HG03175 (cell line): ENCODE measurements around the gene ETV3L.

Experiments
- ATAC-seq: cut with Tn5 transposase; IDR thresholded peaks from one replicate; pipeline ENCODE4 v1.9.1; 2021; ENCODE audit warnings: mild to moderate bottlenecking, moderate library complexity; ENCODE audit not compliant: unreplicated experiment

The ETV3L gene

DNA sequence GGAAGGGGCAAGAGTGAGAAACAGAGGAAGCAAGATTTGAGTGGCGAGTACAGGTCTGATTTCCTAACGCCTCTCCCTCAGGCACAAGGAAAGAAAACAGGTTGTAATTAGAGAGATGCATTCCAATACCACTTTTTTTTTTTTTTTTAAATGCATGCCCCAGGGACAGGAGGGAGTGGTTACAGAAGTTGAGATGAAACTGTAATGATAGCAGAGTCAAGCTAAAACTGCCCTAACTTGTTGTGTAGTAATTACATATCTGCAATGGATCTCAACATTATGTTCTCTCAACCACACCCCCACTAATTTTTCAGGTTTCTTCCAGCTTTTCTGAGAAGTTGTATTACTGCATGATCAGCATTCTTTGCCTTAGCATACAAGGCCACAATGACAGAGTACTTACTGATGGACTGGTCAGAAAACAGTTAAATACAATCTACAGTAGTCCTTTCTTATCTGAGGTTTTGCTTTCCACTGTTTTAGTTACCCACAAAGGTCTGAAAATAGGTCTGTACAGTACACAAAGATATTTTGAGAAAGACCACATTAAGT, 33.1 kb upstream of the ETV3L start:
- ATAC-seq = no peak

DNA sequence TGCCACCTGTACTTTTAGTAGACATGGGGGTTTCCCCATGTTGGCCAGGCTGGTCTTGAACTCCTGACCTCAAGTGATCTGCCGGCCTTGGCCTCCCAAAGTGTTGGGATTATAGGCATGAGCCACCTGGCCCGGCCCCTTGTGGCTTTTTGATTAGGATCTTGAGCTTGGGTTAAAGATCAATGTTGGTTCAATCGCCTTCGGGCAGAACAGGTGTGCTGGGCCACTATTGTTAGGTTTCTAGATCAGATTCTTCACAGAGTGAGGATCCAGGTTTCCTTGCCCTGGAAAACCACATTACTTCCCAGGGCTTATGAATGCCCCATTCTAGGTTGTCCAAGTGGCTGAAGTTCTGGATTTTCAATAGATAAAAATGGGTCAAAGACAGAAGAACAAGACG, 32.5 kb upstream of the ETV3L start:
- no peak for ATAC-seq

DNA sequence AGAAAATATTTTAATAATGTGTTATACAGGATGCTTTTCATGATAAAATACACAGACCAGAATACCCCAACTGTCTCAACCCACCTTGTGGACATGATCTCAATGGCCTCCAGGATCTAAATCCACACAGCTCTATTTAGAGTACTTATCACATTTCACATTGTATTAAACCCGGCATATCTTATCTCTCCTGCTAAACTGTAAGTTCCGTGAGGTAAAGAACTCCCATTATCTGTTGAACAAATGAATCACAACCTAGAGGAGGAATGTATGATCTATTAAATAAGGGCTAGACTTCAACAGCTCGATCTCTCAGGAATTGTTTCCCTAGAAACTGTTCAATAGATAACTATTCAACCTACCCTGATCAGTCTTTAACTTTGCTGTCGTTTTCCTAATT, 31.7 kb upstream of the ETV3L start:
- no peak for ATAC-seq

DNA sequence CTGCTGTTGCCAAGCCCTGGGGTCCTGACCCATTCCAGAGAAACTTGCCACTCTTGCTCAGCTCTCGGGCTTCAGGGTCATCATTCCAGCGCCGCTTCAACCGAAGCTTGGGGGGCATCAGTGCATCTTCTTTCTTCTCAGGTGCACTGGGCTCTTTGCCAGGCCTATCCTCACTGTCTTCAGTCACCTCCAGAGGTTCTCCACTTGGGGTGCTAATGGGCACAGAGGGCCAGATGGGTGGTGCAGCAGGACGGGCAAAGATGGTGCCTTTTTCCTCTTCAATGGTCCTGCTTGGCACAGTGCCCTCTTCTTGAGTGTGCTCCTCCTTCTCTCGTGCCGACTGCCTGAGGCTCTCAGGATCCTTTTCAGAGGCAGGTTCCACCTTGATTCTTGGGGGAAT, 25.2 kb upstream of the ETV3L start:
- ATAC-seq = no peak

DNA sequence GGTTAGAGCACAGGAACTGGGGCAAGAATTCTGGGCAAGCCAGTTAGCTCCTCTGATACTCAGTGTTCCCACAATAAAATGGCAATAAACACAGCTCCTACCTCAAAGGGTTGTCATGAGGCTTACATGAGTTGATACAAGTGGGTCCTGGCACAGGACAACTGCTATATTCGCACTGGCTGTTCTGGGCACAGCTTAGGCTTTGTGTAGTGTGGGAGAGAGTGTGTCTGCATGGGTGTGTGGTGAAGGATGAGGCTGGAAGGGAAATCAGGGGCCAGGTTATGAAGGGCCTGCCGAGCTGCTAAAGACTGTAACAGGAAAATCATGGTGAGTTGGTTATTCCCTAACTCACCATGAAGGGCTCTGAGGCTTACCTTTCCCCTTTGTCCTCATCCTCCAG, 19.8 kb upstream of the ETV3L start:
- no peak for ATAC-seq

DNA sequence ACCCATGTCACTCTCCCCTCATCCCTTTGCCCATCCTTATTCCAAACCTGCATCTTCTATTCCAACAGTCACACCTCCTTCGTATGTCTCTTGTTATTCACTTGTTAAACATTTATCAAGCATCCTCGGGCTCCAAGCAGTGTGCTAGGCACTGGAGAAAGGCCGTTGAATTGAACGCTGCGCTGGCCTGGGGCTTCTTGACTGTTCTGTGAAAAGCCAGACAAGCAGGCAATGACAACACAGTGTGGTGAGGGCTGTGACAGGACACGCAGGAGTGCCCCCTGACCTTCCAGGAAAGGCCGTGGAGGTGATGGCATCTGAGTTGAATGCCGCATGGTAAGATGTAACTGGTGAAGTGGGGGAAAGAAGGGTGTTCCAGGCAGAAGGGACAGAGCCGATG, 19.4 kb upstream of the ETV3L start:
- no peak for ATAC-seq

DNA sequence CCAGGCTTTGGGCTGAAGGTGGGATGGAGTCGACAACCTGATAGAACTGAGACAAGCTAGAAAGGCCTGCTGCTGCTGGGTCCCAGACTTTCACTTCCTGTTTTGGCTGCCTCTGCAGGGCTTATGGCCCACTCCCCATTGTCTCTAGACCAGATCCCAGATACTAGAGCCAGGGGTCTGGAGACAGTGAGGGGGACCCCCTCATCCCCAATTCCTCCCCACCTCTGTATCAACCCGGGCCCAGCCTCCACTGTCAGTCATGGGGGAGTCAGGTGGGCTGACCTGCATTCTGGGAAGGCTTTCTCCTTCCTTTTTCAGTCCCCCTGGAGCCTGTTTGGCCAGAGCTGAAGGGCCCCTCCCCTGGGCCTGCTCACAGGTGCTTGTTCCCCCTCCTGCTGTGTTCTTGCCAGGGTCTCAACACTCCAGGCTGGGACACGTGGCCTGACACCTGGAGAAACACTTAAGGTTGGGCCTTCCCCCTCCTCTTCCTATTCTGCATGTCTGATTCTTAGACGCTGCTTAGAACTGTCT, 18.0 kb upstream of the ETV3L start:
- ATAC-seq = no peak

DNA sequence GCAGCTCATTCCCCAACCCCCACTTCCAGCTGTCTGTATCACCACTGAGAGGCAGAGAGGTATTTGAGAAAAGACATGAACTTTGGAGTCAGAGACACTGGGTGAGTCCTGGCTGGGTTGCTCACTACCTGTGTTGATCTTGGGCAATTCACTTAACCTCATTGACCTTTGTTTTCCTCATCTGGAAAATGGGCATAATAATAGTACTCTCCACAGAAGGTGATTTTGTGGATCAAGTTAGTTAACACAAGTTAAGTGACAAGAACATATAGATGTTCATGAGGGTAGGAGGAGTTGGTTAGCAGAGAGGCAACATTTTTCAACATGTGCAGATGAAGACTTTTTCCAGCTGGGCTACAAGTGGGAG, 17.1 kb upstream of the ETV3L start:
- no peak for ATAC-seq

DNA sequence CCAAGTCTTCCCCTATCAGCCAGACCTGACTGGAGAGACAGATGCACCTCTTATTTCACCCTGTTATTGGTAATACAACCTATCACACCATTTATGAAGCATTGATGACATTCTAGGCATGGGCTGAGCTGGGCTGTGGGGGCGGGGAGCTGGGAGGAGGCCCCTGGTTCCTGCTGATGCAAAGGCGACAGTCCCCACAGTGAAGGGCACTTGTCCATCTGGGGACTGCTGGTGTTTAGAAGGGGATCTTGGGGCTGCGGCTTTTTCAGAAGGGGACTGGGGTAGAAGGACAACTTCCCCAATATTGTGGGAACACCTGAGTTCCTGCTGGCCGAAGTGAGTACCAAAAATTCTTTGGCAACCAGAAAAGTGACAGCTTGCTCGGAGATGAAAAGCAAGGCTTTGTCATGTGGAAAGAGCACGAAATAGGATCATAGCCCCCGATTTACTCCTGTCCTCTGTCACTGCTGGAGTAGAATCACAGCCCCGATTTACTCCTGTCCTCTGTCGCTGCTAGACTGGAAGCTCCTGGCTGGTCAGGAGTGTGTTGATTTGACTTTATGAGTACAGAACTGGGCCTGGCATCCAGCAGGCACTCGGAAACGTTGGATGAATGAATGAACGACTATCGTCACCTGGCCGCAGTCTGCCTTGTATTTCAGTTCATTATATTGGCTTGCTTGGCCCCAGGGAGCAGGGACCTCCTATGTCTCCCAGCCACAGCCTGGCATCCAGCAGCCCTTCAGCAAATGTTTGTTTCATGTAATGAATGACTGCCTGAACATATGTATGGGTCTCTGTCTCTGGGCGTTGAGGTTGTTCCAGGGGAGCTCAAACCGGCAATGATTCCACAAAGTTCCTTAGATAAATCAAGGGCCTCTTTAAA, 16.5 kb upstream of the ETV3L start:
- ATAC-seq = no peak

DNA sequence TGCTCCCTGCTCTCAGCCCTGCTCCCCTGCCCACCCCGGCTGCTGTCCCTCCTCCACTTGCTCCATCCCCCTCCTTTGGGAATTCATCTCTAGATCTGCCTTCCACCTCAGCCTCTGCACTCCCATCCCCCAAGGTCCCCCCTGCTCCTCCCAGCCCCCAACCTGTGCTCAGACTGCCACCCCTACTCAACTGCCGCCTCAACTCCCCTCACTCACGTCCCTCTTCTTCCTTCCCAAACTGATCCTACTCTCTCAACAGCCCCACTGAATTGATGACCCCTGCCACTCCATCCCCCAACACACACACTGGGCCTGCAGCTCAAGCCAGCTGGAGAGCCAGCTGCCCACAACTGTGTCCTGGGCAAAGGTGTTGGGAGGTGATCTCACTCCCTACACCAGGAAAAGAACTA, 15.8 kb upstream of the ETV3L start:
- ATAC-seq = no peak

DNA sequence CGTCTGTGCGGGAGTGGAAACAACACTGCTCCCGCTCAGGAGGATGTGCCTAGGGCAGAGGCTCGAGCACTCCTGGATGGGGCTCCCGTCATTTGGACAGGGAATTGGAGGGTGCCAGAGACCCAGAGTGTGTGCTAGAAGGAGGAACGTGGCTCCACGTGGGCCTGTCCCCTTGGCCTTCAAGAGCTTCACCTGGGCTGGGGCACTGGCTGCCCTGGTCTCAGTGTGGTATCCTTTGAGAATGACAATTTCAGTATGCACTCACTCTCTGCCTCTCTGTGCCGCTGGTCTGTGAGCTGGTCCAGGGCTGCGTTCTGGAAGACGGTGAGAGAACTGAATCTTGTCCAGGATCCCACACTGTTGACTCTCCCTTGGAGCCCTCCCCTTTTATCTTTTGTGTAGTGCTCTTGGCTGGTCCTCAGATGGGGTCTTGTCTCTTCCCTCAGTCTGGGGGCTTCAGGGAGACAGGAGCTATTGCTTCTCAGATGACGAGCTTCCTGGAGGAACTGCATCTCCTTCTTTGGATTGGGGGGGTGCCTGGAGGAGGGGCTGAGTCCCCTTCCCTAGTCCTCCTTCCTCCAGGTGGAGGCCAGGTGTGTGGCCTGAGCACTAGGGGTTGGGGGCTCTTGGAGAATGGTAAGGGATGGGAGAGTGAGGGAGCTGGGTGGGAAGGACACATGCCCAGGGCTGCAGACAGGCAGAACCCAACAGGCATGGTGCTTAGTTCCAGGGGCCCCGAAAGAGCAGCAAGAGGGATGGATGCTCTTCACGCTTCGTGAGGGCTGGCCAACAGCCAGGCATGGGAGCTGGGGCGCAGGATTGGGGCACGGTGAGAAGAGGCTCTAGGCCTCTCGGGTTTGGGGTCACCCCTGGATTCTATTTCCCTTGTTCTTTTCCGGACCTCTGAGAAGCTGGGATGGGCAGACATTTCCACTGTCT, 14.8 kb upstream of the ETV3L start:
- ATAC-seq = no peak

DNA sequence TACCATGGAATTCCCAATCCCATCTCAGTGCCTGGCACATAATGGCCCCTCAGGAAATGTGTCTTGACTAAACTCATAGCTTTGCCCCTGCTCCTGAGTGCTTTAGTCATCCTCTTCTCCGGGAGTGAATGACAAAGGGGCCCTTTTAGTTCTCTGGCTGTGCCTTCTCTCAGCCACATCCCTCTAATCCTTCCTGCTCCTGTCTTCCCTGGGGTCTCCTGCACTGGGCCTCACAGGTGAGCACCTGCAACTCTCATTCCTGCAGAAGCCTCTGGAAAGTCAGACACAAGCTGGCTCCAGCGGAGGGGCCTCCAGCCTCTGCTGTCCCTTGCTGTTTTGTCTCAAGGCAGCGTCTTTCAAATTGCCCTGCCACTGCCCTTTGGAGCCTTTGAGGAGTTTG, 14.0 kb upstream of the ETV3L start:
- ATAC-seq = no peak

DNA sequence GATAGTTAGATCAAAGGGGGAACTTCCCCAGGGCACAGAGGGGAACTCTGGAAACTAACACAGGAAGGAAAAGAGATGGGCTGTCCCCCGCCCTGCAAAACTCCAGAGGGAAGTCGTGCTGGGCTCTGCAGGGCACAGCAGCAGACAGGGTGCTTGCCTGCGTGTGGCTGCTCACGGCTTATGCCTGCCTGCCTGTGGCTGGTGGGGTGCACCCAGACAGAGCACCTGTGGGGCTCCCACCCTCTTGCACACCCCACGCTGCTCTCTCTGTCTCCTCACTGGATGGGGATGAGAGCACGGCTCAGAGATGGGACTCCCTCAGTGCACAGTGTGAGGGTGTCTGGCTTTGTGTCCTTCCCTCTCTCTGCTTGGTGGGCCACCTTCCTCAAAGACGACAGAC, 13.5 kb upstream of the ETV3L start:
- no peak for ATAC-seq

DNA sequence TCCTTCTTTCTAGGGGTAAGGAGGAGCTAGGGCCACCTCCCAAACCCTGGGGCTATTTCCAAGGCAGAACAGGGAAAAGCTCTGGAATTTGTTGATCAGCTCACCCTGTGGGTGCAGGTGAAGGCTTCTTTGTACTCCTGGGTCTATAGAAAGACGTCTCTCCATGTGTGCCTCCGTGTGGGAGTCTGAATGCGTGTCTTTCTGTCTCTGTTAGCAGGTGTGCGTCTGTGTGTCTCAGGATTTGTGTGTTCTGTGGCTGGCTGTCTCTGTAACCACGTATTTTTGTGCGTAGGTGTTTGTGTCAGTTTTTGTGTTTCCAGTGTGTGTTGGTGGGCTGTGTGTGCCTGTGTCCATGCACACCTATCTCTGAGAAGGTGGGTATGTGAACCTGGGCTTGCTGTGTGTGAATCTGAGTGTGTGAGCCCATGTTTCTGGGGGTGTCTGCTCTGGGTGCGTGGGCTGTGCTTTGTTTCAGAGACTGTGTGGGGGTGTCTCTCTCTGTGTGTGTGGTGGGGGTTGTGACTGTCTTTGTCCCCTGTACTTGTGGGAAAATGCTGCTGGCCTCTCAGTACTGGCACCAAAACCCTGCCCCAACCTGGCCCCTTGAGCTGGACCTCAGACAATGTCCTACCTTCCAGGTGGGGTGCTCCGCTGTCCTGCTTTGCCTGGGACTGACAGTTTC, 12.7 kb upstream of the ETV3L start:
- ATAC-seq = no peak

DNA sequence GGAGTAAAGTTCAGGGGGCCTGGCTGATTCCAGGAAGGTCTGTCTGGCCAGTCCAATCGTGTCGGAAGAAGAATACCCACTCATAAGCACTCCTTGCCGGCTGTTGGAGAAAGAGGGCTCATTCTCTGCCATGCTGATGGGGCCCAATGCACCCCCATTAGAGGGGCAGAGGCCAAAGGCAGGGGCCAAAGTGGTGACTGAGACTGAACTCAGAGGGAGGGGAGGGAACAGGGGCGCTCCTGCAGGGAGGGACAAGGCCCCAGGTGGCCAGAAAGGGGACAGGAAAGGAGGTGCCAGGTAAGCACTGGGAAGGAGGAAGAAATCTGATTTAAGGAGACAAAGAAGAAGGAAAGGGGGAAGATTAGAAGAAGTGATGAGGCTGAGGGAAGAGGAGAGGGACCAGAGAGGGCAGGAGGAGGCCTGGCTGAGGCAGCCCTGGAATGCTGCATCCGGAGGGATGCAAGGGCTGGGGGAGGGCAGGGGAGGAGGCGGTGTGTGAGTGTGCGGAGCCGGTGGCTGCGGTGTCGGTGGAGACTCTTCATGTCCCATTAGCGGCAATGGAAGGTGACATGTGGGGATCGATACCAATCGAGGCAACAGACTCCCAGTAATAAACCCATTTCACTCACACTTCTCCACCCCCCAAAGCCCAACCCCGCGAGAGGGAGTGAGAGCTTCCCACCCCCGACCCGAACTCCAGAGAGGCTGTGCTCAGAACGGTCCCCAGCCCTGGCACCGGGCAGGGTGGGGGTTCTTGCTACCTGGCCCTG, 12.0 kb upstream of the ETV3L start:
- ATAC-seq = no peak

DNA sequence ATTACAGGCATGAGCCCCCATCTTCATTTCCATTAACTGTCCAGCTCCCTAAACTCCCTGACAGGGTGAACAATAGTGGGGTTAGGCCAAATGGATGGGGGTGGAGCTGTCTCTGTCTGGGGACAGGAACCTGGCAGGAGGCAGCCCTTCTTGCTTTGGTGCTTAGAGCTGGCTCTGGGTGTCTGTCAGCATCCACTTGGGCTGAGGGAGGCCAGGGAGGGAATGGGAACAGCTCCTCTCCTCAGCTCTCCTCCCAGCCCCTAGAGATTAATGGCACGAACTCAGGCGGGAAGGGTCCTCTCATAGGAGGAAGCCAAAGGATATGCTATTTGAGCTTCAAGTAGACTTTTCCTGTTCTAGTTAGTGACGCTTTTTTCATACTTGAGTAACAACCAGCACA, 11.1 kb upstream of the ETV3L start:
- ATAC-seq = no peak

DNA sequence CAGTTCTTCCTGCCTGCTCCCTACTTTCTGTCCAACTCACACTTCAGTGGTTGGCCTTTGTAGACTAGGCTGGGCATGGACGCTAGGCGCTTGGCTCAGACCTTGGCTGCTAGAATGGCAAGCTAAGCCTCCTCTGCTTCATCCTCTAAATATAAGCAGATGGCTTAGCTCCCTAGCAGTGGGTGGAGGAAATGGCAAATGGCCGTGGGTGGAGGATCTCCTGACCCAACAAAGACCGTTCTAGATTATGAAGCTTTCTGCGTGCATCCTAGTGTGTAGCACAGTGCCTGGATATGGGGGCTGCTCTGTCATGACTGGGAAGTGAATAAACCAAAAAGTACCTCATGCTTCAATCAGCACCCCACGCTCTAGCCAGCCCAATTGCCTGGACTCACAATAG, 10.4 kb upstream of the ETV3L start:
- no peak for ATAC-seq

DNA sequence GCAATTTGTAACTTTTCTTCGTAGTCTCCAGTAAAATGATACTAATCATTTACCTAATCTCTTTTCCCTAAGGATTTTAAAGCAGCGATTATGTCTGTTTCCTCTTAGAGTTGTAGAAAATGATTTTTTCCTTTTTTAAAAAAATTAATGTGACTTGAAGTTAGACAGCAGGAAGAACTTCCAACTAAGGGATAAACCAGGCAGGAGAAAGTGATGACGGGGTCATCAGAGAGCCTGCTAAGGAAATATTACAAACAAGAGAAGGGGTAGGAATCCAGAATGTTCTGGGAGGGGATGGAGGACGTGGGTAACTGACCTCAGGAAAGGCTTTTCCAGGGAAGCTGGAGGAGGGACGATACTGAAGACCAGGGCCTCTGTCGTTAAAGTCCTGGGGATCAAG, 8.8 kb upstream of the ETV3L start:
- ATAC-seq = no peak

DNA sequence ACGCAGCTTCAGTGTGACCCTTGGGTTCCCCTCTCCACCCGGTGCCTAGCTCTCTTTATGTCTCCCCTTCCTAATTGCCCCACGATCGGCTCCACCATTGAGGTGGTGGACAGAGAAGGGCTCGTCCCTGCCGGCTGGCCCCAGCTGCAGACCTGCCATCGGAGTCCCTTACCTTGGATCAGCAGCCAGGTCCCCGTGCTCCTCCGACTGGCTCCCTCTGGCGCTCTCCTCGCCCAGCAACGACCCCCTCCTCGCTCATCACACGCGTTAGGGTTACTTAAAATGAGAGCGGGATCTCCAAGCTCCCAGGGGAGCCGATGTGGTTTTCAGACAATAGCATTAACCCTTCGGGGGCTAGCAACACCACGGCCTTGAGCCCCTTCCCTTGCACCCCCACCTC, 8.1 kb upstream of the ETV3L start:
- no peak for ATAC-seq

DNA sequence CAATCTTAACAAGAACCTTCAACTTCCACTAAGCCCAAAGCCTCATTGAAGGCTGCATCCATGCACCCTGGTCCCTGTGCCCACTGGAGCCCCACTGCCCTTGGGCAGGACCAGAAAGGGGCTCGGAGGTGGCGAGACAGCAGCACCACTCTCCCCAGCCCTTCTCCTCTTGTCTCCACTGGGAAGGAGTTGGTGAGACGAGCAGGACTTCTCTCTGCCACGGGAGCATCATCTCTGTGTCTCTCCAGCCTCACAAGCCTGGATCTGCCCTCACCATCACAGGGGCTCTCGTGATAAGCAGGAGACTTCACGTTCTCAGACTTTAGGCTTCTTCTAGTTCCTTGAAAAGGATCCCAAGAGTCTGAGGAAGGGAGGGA, 7.2 kb upstream of the ETV3L start:
- no peak for ATAC-seq
